ENCODE results near the gene CYP1A2.

Gene CYP1A2

DNA sequence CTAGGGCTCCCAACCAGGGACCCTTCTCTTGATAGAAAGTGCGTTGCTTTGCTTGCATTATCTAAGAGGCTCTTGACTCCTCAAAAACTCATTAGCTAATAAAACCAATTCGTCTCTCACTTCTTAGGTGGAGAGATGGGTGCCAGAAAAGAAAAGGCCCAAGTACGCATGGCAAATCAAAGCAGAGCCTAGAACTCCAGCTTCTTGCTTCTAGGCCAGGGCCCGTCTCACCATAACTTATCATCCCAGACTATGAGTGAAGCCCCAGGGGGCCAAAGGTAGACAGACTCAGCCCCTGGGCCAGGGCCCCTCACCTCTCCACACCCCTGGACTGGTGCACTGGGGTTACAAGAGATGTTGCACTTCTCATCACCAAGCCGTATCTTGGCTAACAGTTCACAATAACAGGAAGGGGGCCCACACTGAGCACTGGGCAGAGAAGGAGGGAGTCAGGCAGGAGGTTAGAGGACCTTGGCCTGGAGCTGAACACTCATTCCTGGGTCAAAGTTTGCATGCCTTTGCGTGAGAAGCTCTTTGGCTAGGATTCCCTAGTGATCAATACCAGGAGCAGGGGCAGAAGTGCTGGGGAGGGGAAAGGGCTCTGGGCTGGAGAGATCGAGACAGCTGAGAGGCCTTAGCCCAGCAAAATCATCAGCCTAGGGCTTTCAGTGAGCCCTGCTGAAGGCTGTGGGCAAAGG is 17.9 kb upstream of the CYP1A2 start:
- H3K27ac ChIP-seq (ENCODE audit: low read length) = no peak overlapping the region
- H4K20me1 ChIP-seq (ENCODE audit: insufficient read depth, low read length) = no peaks in the 10 kb centered on the region
- no peak overlapping the region for H3K4me2 ChIP-seq (ENCODE audit: low read depth, low read length)
- H3K9ac ChIP-seq (ENCODE audit: low read length) = no peak overlapping the region
- no peak overlapping the region for H2AFZ ChIP-seq (ENCODE audit: low read length)
- no peak overlapping the region for H3K4me3 ChIP-seq (ENCODE audit: low read length)
- H3F3A ChIP-seq (ENCODE audit: insufficient read depth, low read length) = no peaks in the 10 kb centered on the region
- no peaks in the 10 kb centered on the region for H3K79me2 ChIP-seq (ENCODE audit: low read length)
- H3K4me1 ChIP-seq (ENCODE audit: low read length) = peaks cover 3% of the 10 kb centered on the region; the same call in 1 of the 2 replicates
- no peak for DNase-seq
- peaks cover 54% of the 10 kb centered on the region for H3K27me3 ChIP-seq (replicated peaks; ENCODE audit: insufficient read depth, low read length)
- H3K9me2 ChIP-seq (replicated peaks; ENCODE audit: insufficient read depth, low read length) = no peaks in the 10 kb centered on the region
- no peaks in the 10 kb centered on the region for H3K9me3 ChIP-seq (replicated peaks; ENCODE audit: insufficient read depth, low read length)
- TF ChIP-seq, protein P1, sequence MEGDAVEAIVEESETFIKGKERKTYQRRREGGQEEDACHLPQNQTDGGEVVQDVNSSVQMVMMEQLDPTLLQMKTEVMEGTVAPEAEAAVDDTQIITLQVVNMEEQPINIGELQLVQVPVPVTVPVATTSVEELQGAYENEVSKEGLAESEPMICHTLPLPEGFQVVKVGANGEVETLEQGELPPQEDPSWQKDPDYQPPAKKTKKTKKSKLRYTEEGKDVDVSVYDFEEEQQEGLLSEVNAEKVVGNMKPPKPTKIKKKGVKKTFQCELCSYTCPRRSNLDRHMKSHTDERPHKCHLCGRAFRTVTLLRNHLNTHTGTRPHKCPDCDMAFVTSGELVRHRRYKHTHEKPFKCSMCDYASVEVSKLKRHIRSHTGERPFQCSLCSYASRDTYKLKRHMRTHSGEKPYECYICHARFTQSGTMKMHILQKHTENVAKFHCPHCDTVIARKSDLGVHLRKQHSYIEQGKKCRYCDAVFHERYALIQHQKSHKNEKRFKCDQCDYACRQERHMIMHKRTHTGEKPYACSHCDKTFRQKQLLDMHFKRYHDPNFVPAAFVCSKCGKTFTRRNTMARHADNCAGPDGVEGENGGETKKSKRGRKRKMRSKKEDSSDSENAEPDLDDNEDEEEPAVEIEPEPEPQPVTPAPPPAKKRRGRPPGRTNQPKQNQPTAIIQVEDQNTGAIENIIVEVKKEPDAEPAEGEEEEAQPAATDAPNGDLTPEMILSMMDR (IDR thresholded peaks at IDR 0.05; ENCODE audit: low read length) = no peak
- TF ChIP-seq EZH2 (optimal IDR thresholded peaks at IDR 0.05; ENCODE audit: low read depth, low read length) = no peak
- TF ChIP-seq EZH2phosphoT487 (IDR thresholded peaks at IDR 0.05; ENCODE audit: low read length) = no peak
- H3K36me3 ChIP-seq (replicated peaks; ENCODE audit: insufficient read depth, low read length) = no peaks in the 10 kb centered on the region

DNA sequence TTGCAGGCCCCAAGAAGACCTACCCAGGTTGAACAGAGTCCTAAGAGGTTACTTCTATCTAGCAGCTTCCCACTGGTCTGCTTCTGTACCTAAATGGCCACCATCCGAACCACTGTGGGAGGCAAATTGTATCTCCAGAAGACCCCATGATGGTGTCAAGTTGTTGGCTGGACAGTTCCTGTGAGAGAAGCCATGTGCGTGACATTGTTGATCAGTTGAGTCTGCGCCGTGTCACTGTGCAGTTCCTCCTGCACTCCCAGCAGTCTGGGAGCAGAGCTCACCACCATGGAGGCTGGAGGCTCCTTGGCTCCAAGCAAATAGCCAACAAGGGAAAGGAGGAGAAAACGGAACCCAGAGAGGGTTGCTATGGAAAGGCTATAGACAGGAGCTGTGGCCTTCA is 15.8 kb upstream of the CYP1A2 start:
- Histone ChIP-seq H3K27me3 (replicated peaks; ENCODE audit: insufficient read depth, low read length) (peaks cover 54% of the 10 kb centered on the region), H3K79me2 (ENCODE audit: low read length) (no peaks in the 10 kb centered on the region), H3K9me3 (replicated peaks; ENCODE audit: insufficient read depth, low read length) (no peaks in the 10 kb centered on the region), H3K4me1 (ENCODE audit: low read length) (no peaks in the 10 kb centered on the region), H3F3A (ENCODE audit: insufficient read depth, low read length) (no peaks in the 10 kb centered on the region), H3K36me3 (replicated peaks; ENCODE audit: insufficient read depth, low read length) (no peaks in the 10 kb centered on the region), H3K4me2 (ENCODE audit: low read depth, low read length) (no peak overlapping the region), H3K27ac (ENCODE audit: low read length) (no peak overlapping the region), H4K20me1 (ENCODE audit: insufficient read depth, low read length) (no peaks in the 10 kb centered on the region), H3K9ac (ENCODE audit: low read length) (no peak overlapping the region), H2AFZ (ENCODE audit: low read length) (no peak overlapping the region), H3K9me2 (replicated peaks; ENCODE audit: insufficient read depth, low read length) (no peaks in the 10 kb centered on the region), H3K4me3 (ENCODE audit: low read length) (no peak overlapping the region)
- TF ChIP-seq EZH2phosphoT487 (IDR thresholded peaks at IDR 0.05; ENCODE audit: low read length) = no peak
- TF ChIP-seq EZH2 (optimal IDR thresholded peaks at IDR 0.05; ENCODE audit: low read depth, low read length) = no peak
- TF ChIP-seq, protein P1 (IDR thresholded peaks at IDR 0.05; ENCODE audit: low read length) = no peak
- DNase-seq = no peak

DNA sequence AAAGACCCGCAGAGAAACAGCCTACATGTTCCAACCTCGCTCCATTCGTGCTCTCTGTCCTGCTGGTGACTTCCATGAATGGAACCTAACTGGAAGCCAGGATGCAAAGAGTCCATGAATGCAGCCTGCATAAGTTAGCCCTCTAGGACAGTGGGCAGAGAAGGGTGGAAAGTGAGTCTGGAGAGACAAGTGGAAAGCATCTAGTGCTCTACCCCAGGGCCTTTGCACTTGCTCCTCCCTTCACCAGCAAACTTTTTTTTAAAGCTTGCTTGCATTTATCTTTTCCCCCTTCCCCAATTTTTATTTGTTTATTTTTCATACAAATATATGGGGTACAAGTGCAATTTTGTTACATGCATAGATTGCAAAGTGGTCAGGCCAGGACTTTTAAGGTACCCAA is 15.4 kb upstream of the CYP1A2 start:
- H4K20me1 ChIP-seq (ENCODE audit: insufficient read depth, low read length) = no peaks in the 10 kb centered on the region
- H3K27ac ChIP-seq (ENCODE audit: low read length) = no peak overlapping the region
- TF ChIP-seq, protein P1 (IDR thresholded peaks at IDR 0.05; ENCODE audit: low read length) = no peak
- TF ChIP-seq EZH2phosphoT487 (IDR thresholded peaks at IDR 0.05; ENCODE audit: low read length) (no peak), EZH2 (optimal IDR thresholded peaks at IDR 0.05; ENCODE audit: low read depth, low read length) (no peak)
- H3K27me3 ChIP-seq (replicated peaks; ENCODE audit: insufficient read depth, low read length) = peaks cover 54% of the 10 kb centered on the region
- no peak for DNase-seq
- no peaks in the 10 kb centered on the region for H3K4me1 ChIP-seq (ENCODE audit: low read length)
- no peaks in the 10 kb centered on the region for H3K9me3 ChIP-seq (replicated peaks; ENCODE audit: insufficient read depth, low read length)
- H3F3A ChIP-seq (ENCODE audit: insufficient read depth, low read length) = no peaks in the 10 kb centered on the region
- H3K36me3 ChIP-seq (replicated peaks; ENCODE audit: insufficient read depth, low read length) = no peaks in the 10 kb centered on the region
- no peaks in the 10 kb centered on the region for H3K9me2 ChIP-seq (replicated peaks; ENCODE audit: insufficient read depth, low read length)
- no peak overlapping the region for H2AFZ ChIP-seq (ENCODE audit: low read length)
- no peak overlapping the region for H3K4me3 ChIP-seq (ENCODE audit: low read length)
- H3K4me2 ChIP-seq (ENCODE audit: low read depth, low read length) = no peak overlapping the region
- H3K9ac ChIP-seq (ENCODE audit: low read length) = no peak overlapping the region
- no peaks in the 10 kb centered on the region for H3K79me2 ChIP-seq (ENCODE audit: low read length)
